Memory B cell (primary cell): ENCODE results near the gene HOXA5.

ENCODE experiments used
- ATAC-seq: fragments of 150-1000 bp; cut with Tn5 transposase; 2 replicates; pipeline ENCODE4 v1.10.0; 2021; ENCODE audit warnings: low read depth, mild to moderate bottlenecking, moderate library complexity
- DNase-seq, 2 donors: peaks; one replicate each; pipeline ENCODE4 v3.0.0; 2022; ENCODE audit warnings: low spot score in 2 of 2
- H3K27ac Mint-ChIP-seq: one replicate; pipeline ENCODE4 v1.8.0; 2022; ENCODE audit warnings: mild to moderate bottlenecking, moderate library complexity, mixed read lengths
- H3K27me3 Mint-ChIP-seq: one replicate; pipeline ENCODE4 v1.8.0; 2022; ENCODE audit warnings: mixed read lengths
- H3K36me3 Mint-ChIP-seq: one replicate; pipeline ENCODE4 v1.8.0; 2022; ENCODE audit warnings: mild to moderate bottlenecking, mixed read lengths
- H3K4me1 Mint-ChIP-seq: one replicate; pipeline ENCODE4 v1.8.0; 2022; ENCODE audit warnings: mixed read lengths
- H3K4me3 Mint-ChIP-seq: one replicate; pipeline ENCODE4 v1.8.0; 2022; ENCODE audit warnings: mild to moderate bottlenecking, moderate library complexity, mixed read lengths
- H3K9me3 Mint-ChIP-seq: one replicate; pipeline ENCODE4 v1.8.0; 2022; ENCODE audit warnings: mixed read lengths

HOXA5 gene

DNA sequence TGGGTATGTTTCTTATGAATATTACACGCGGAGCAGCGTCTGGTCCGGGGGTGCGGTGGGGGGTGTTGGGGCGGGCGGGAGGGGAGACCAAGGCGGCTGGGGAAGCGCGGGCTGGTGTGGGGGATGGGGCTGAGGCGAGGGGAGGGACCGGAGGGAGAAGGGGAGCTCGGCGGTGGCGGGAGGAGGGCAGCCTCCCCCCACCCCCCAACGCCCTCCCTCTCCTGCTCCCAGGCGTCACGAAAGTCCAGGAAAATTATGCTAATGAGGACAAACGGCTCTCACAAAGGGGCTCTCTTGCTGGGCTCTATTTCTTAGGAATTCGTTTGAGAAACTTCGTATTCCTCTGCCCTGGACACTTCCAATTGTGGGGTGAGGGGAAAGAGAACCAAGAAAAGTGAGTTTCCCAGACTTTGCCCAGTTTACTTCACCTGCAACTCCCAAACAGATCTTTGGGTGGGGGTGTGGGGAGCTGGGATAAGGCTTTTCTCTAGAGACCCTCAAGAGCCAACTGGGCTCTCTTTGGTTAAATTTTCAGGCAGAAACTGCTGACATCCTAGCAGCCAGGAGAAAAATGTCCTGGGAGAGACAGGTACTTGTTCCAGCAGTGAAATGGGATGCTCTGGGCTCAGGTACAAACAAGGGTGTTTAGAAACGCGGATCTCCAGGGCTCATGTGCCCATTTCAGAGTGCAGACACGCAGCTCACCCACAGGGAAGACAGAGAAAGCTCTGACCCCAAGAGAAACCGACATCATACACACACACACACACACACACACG, 29.3 kb downstream of the HOXA5 start:
- Mint-ChIP-seq H3K27me3 (peaks cover 2% of the 10 kb centered on the region), H3K27ac (no peak overlapping the region), H3K9me3 (no peaks in the 10 kb centered on the region), H3K4me3 (no peak overlapping the region), H3K36me3 (no peaks in the 10 kb centered on the region), H3K4me1 (no peaks in the 10 kb centered on the region)
- no peak for DNase-seq
- ATAC-seq = no peak

DNA sequence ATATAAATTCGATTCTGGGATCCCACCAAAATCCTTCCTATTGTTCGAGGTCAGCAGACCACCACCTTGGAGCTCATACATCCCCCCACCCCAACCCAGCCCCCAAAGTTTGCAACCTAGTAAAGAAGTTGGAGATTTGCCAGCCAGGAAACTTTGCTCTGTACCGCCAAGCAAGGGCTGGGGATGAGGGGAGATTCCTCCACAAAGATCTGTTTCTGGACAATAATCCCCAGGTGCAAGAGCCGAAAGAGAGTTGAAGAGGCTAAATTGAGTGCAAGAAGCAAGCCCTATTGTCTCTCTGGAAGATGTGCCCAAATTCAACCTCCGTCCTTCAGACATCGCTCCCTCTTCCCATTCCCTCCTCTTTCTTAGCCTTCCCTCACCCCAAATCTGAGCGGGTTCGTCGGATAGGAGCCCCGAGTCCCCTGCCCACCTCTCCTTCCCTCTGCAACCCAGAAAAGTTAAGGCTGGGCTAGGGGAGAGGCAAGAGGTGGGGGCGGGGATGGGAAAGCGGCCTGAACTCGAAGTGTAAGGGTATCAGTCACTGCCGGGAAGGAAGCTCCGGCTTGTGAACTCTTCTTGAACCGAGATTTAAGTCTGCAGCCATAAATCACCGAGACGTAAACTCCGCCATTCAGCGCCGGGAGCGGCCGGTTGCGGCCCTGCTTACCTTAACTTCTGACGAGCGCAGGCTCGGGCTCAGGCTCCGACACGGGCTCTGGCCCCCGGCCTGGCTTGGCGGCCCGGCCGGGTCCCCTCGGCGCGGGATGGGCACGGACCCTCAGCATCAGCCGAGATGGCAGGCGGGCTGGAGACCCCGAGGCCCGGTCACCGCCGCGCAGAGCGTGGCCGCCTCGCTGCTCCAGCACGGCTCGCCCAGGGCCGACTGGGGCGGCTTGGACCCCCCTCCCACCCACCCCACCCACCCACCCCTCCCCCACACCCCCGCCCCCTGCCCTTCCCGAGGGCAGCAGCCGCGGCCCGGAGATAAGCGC, 30.2 kb downstream of the HOXA5 start:
- Mint-ChIP-seq H3K27me3 (peaks cover 2% of the 10 kb centered on the region), H3K27ac (no peak overlapping the region), H3K36me3 (no peaks in the 10 kb centered on the region), H3K9me3 (no peaks in the 10 kb centered on the region), H3K4me3 (no peak overlapping the region), H3K4me1 (no peaks in the 10 kb centered on the region)
- ATAC-seq = no peak
- DNase-seq = no peak

GRCh38 chr7:27112361-27112760, 31.1 kb downstream of the HOXA5 start:
- Mint-ChIP-seq H3K36me3 (peaks cover 2% of the 10 kb centered on the region), H3K27ac (no peak overlapping the region), H3K27me3 (peaks cover 4% of the 10 kb centered on the region), H3K4me1 (no peaks in the 10 kb centered on the region), H3K4me3 (no peak overlapping the region), H3K9me3 (peaks cover 2% of the 10 kb centered on the region)
- ATAC-seq (no peak), DNase-seq (no peak)

GRCh38 chr7:27111751-27112277, 31.7 kb downstream of the HOXA5 start:
- H3K9me3 Mint-ChIP-seq = peaks cover 2% of the 10 kb centered on the region
- peaks cover 4% of the 10 kb centered on the region for H3K27me3 Mint-ChIP-seq
- ATAC-seq (no peak), DNase-seq (no peak)
- no peaks in the 10 kb centered on the region for H3K4me1 Mint-ChIP-seq
- no peak overlapping the region for H3K27ac Mint-ChIP-seq
- H3K36me3 Mint-ChIP-seq = peaks cover 2% of the 10 kb centered on the region
- H3K4me3 Mint-ChIP-seq = no peak overlapping the region

GRCh38 chr7:27111042-27111750, 32.3 kb downstream of the HOXA5 start:
- DNase-seq (no peak), ATAC-seq (no peak)
- Mint-ChIP-seq H3K27ac (no peak overlapping the region), H3K4me1 (no peaks in the 10 kb centered on the region), H3K36me3 (peaks cover 2% of the 10 kb centered on the region), H3K9me3 (peaks cover 2% of the 10 kb centered on the region), H3K27me3 (peaks cover 4% of the 10 kb centered on the region), H3K4me3 (no peak overlapping the region)

DNA sequence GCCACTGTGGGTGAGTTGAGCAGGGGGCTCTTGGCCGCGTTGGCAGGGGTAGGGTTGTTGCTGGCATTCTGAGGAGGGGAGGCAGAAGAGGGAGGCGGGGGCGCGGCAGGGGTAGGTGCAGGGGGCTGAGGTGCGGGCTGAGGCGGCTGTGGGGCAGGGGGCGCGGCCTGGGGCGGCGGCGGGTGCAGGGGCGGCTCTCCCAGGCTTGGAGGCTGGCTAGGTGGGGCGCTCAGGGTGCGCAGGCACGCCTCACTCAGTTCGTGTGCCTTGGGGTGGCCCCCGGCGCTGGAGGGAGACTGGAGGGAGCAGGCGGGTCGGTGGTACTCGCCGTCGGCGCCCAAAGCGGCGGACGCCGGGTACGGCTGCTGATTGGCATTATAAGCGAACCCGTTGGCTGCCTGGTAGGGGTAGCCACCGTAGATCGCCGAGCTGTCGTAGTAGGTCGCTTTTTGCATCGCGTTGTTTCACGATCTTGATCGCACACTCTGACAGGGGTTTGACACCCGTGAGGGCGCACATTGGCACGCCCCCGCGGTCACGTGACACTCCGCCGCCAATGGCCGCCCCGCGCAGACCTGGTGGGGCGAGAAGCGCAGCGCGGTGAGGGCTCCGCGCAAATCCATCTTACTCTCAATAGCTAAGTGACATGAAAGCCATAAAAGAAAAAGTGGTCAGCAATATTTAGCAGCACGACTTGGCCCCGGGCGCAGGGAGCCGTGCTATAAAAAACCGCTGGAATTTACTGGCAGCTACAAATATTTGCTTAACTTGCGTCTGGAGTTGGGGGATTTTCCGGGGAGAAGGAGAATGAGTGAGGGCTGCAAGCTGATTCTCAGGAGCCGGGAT, 33.1 kb downstream of the HOXA5 start:
- Mint-ChIP-seq H3K4me1 (no peaks in the 10 kb centered on the region), H3K36me3 (peaks cover 2% of the 10 kb centered on the region), H3K4me3 (no peak overlapping the region), H3K27ac (no peak overlapping the region), H3K27me3 (peaks cover 4% of the 10 kb centered on the region), H3K9me3 (peaks cover 2% of the 10 kb centered on the region)
- DNase-seq (no peak), ATAC-seq (no peak)

GRCh38 chr7:27109466-27110185, 33.9 kb downstream of the HOXA5 start:
- Mint-ChIP-seq H3K4me1 (no peaks in the 10 kb centered on the region), H3K27ac (no peak overlapping the region), H3K36me3 (peaks cover 2% of the 10 kb centered on the region), H3K27me3 (peaks cover 4% of the 10 kb centered on the region), H3K9me3 (peaks cover 2% of the 10 kb centered on the region), H3K4me3 (no peak overlapping the region)
- no peak for DNase-seq
- no peak for ATAC-seq

- H3K4me3 Mint-ChIP-seq = no peak overlapping the region
- H3K9me3 Mint-ChIP-seq = peaks cover 2% of the 10 kb centered on the region
- peaks cover 8% of the 10 kb centered on the region for H3K27me3 Mint-ChIP-seq
- H3K36me3 Mint-ChIP-seq = peaks cover 2% of the 10 kb centered on the region
- no peak for DNase-seq
- H3K27ac Mint-ChIP-seq = no peak overlapping the region
- no peak for ATAC-seq
- no peaks in the 10 kb centered on the region for H3K4me1 Mint-ChIP-seq
Observed at GRCh38 chr7:27108390-27109127, 34.9 kb downstream of the HOXA5 start.

- peaks cover 2% of the 10 kb centered on the region for H3K9me3 Mint-ChIP-seq
- H3K36me3 Mint-ChIP-seq = peaks cover 2% of the 10 kb centered on the region
- H3K27ac Mint-ChIP-seq = no peak overlapping the region
- peaks cover 10% of the 10 kb centered on the region for H3K27me3 Mint-ChIP-seq
- no peak overlapping the region for H3K4me3 Mint-ChIP-seq
- H3K4me1 Mint-ChIP-seq = peaks cover 5% of the 10 kb centered on the region
- ATAC-seq (no peak), DNase-seq (no peak)
Observed at GRCh38 chr7:27107391-27108381, 35.8 kb downstream of the HOXA5 start.

- peaks cover 13% of the 10 kb centered on the region for H3K27me3 Mint-ChIP-seq
- ATAC-seq = no peak
- H3K9me3 Mint-ChIP-seq = peaks cover 2% of the 10 kb centered on the region
- no peak for DNase-seq
- H3K4me1 Mint-ChIP-seq = peaks cover 8% of the 10 kb centered on the region
- no peak overlapping the region for H3K4me3 Mint-ChIP-seq
- no peak overlapping the region for H3K27ac Mint-ChIP-seq
- H3K36me3 Mint-ChIP-seq = peaks cover 2% of the 10 kb centered on the region
Observed at GRCh38 chr7:27106901-27107240, 36.6 kb downstream of the HOXA5 start.

DNA sequence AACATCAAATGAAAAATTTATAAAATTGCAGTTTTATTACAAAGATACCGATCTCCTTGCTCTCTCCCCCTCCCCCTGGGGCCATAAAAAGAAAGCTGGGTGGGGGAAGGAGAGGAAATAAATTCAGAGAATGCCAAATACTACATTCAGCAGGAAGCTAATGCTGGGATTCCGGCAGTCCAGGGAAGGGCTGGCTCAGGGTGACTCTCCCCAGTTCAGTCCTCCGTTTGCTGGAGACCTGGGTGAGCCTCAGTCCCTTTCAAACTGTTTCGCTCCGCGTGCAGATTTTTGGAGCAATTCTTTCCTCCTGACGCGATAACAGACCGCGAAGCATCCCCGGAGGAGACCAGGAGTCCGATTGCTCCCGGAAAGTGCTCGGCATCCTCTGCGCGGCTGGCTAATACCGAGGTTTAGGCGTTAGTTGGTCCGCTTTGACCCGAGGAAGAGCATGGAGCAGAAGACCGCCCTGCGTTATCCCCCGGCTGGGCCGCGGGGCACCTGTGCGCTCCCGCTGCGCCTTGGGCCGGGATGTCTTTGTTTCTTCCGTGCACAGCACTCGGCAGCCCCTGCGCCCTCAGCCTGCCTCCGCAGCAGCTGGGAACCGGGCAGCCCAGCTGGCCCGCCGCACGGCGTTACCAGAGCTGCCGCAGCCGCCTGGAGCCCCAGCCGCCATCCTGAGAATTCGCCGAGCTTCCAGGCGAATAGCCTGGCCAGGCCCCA, 37.1 kb downstream of the HOXA5 start:
- Mint-ChIP-seq H3K27ac (no peak overlapping the region), H3K4me1 (peaks cover 12% of the 10 kb centered on the region), H3K27me3 (peaks cover 16% of the 10 kb centered on the region), H3K4me3 (no peak overlapping the region), H3K36me3 (peaks cover 4% of the 10 kb centered on the region), H3K9me3 (peaks cover 2% of the 10 kb centered on the region)
- DNase-seq = no peak
- no peak for ATAC-seq
